Activated naive CD4-positive, alpha-beta T cell treated with anti-CD3 and anti-CD28 coated beads, Interleukin-2, amount 10 ng/mL, durations not matched to agents 7 days and 5 days (primary cell): ENCODE measurements around the gene DENND1A.

Experiments used
- CTCF ChIA-PET: fragments of 350-600 bp; sonication (Branson Sonifier 250); formaldehyde crosslinking; loops from one replicate; lab custom pipeline; 2021; ENCODE audit warnings: antibody characterized with exemption; lab: Charles Lee
- DNase-seq: peaks from one replicate; pipeline ENCODE4 v3.0.0-alpha.2; 2020
- H3K27ac Mint-ChIP-seq: one replicate; pipeline ENCODE4 v1.8.0; 2021; ENCODE audit warnings: mild to moderate bottlenecking, moderate library complexity, mixed read lengths
- H3K27me3 Mint-ChIP-seq: one replicate; pipeline ENCODE4 v1.8.0; 2021; ENCODE audit warnings: mild to moderate bottlenecking, mixed read lengths
- H3K36me3 Mint-ChIP-seq: one replicate; pipeline ENCODE4 v1.8.0; 2021; ENCODE audit warnings: mixed read lengths
- H3K4me1 Mint-ChIP-seq: one replicate; pipeline ENCODE4 v1.8.0; 2021; ENCODE audit warnings: mixed read lengths
- H3K4me3 Mint-ChIP-seq: one replicate; pipeline ENCODE4 v1.8.0; 2021; ENCODE audit warnings: mild to moderate bottlenecking, moderate library complexity, mixed read lengths
- H3K9me3 Mint-ChIP-seq: one replicate; pipeline ENCODE4 v1.8.0; 2021; ENCODE audit warnings: mixed read lengths

DENND1A gene

DNA sequence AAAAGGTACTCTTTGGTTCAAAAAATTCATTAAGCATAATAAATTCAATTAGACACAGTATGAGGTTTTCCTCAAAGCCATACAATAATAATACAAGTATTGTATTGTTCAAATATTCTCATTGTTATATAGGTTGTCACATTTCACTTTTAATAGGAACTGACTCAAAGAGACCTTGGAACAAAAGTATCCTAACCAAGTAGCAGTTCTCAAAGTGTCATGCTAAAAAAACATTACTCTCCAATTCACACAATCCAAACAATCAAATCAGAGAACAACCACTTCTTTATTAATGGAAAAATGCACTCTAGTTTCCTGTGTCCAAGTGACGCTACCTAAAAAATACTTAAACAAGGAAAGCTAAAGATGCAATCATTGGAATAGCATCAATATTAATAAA, 115.4 kb downstream of the DENND1A start:
- CTCF ChIA-PET, result interaction anchor here (0.6 kb wide), 1 partner anchor 580 kb away, joined by 4 read pairs; no protein-coding TSS in a partner anchor
- no peak overlapping the region for H3K4me3 Mint-ChIP-seq
- no peak for DNase-seq
- no peak overlapping the region for H3K27ac Mint-ChIP-seq
- H3K27me3 Mint-ChIP-seq, result no peaks in the 10 kb centered on the region
- H3K9me3 Mint-ChIP-seq, result no peaks in the 10 kb centered on the region
- H3K4me1 Mint-ChIP-seq, result no peaks in the 10 kb centered on the region
- H3K36me3 Mint-ChIP-seq, result no peaks in the 10 kb centered on the region

DNA sequence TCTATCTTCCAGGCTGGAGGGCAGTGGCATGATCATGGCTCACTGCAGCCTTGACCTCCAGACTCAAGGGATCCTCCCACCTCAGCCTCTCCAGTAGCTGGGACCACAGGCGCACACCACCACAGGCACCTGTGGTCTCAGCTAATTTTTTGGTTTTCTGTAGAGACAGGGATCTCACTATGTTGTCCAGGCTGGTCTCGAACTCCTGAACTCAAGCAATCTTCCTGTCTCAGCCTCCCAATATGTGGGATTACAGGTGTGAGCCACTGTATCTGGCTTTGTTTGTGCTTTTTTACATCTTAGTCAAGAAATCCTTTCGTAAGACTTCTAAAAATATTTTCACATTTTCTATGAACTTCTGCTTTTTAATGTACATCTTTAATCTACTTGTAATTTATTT, 116.9 kb downstream of the DENND1A start:
- CTCF ChIA-PET, result no interaction called here
- DNase-seq, result no peak
- Mint-ChIP-seq H3K27ac (no peak overlapping the region), H3K27me3 (no peaks in the 10 kb centered on the region), H3K9me3 (no peaks in the 10 kb centered on the region), H3K4me1 (no peaks in the 10 kb centered on the region), H3K36me3 (no peaks in the 10 kb centered on the region), H3K4me3 (no peak overlapping the region)

DNA sequence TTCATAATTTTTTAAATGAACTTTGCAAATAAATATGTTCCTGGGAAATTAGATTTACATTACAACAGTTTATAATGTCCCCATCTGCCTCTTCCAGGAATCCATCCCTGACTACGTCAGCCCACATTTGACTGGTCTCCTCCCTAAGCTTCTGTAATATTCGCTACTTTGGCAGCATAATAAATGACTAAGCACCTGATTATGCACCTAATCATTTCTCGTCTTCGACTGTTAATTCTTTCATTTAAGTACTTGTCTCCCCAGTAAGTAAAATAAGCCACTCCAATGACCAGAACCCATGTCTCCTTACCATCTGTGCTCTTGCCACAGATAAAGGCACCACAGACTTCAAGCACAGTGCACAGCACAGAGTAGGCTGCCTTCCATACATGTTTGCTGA, 122.7 kb downstream of the DENND1A start:
- Mint-ChIP-seq H3K4me1 (no peaks in the 10 kb centered on the region), H3K9me3 (no peaks in the 10 kb centered on the region), H3K36me3 (no peaks in the 10 kb centered on the region), H3K27me3 (no peaks in the 10 kb centered on the region), H3K4me3 (no peak overlapping the region), H3K27ac (no peak overlapping the region)
- CTCF ChIA-PET, result no interaction called here
- no peak for DNase-seq

DNA sequence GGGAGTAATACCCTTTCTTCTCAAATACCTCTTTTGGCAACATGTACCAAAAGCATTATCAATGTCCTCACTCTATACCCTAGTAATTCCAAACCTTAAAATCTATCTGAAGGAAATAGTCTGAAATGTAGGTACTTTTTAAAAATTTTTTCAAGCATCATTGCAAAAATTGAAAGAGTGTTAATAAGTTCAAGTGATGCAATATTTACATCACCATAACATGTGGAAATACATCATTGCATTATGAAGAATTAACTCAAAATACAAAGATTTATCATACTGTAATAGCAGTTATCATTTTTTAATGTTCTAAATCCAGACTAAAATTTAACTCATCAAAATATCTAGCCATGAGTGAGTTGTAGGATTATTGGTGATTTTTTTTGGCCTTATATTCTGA, 123.1 kb downstream of the DENND1A start:
- CTCF ChIA-PET, result no interaction called here
- no peak overlapping the region for H3K4me3 Mint-ChIP-seq
- no peaks in the 10 kb centered on the region for H3K9me3 Mint-ChIP-seq
- H3K27ac Mint-ChIP-seq, result no peak overlapping the region
- no peaks in the 10 kb centered on the region for H3K27me3 Mint-ChIP-seq
- H3K4me1 Mint-ChIP-seq, result no peaks in the 10 kb centered on the region
- no peak for DNase-seq
- H3K36me3 Mint-ChIP-seq, result no peaks in the 10 kb centered on the region

DNA sequence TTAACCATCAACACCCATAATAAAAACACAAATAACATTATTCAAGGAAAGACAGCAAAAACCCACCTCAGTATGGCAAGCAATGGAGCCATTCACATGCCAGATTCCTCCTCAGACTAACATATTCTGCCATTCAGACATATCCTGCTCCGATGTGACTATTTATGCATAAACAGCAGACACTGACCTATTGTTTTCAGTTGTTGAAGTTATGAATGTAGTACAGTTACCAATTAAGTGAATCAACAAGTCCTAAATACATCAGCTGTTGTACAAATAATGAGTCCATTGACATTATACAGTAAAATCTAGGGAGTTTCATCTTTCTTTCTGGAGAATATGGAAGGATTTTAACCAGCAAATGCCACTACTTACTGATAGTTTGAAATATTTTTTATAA, 131.7 kb downstream of the DENND1A start:
- H3K4me1 Mint-ChIP-seq, result peaks cover 14% of the 10 kb centered on the region
- H3K9me3 Mint-ChIP-seq, result no peaks in the 10 kb centered on the region
- no peaks in the 10 kb centered on the region for H3K27me3 Mint-ChIP-seq
- no peaks in the 10 kb centered on the region for H3K36me3 Mint-ChIP-seq
- H3K4me3 Mint-ChIP-seq, result no peak overlapping the region
- DNase-seq, result no peak
- no peak overlapping the region for H3K27ac Mint-ChIP-seq
- CTCF ChIA-PET, result no interaction called here

DNA sequence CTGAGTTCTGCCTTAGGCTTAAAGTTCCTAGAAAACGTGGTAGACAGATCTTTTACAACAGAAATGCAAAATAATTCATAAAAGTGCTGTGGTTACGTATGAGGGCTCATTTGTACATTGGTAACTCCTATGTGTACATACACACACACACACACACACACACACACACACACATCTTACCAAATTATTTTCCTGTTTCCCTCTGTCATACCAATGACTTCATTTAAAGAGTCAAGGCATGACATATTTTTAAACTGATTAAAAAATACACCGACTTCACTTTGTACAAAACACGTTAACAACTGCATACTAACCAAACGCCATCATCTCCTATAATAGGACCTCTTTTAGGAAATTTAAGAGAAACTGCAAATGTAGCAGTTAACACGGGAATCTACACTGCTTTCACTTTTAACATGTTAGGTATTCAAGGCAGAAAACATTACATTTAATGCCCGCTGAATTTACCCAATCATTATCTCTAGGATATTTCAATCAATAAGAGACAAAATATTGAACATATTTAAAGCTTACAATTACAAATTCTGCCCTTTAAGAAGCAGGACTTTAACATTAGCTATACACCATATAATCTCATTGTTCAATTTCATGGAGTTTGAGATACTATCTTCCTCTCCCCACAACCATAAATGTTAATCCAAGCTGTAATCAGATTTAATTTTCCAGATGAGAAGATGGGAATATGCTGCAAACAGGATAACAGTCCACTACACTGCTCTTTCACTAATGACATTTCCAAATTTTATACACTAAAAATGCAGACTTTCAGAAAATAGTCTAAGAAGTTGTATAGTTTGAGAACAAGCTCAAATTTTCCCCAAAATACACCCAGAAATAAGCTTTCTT, 133.1 kb downstream of the DENND1A start:
- no peaks in the 10 kb centered on the region for H3K9me3 Mint-ChIP-seq
- H3K36me3 Mint-ChIP-seq, result no peaks in the 10 kb centered on the region
- CTCF ChIA-PET, result no interaction called here
- H3K4me3 Mint-ChIP-seq, result peak overlapping the region; percentile 3
- H3K27me3 Mint-ChIP-seq, result no peaks in the 10 kb centered on the region
- no peak for DNase-seq
- H3K4me1 Mint-ChIP-seq, result peaks cover 14% of the 10 kb centered on the region
- no peak overlapping the region for H3K27ac Mint-ChIP-seq

DNA sequence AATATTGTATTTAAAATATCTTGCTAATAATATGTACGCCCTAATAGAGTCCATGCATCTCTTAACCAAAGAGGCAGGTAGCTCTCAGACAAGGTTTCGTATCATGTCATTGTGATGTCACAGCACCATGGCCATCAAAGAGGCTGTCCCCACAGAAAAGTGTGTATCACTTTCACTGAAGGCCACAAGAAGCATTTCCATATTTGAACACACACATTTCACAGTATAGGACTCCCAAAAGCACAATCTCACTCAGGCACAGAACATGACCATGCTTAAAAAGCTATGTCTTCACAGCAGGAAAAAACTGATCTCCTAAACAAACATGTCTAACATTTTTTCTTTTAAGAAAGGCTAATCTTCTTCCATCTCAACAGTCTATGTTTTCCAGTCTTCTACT, 133.8 kb downstream of the DENND1A start:
- Mint-ChIP-seq H3K36me3 (no peaks in the 10 kb centered on the region), H3K4me1 (peaks cover 14% of the 10 kb centered on the region), H3K27me3 (no peaks in the 10 kb centered on the region), H3K9me3 (no peaks in the 10 kb centered on the region), H3K4me3 (no peak overlapping the region), H3K27ac (no peak overlapping the region)
- CTCF ChIA-PET, result interaction anchor here (0.8 kb wide), 1 partner anchor 59 kb away, joined by 3 read pairs; no protein-coding TSS in a partner anchor
- no peak for DNase-seq

DNA sequence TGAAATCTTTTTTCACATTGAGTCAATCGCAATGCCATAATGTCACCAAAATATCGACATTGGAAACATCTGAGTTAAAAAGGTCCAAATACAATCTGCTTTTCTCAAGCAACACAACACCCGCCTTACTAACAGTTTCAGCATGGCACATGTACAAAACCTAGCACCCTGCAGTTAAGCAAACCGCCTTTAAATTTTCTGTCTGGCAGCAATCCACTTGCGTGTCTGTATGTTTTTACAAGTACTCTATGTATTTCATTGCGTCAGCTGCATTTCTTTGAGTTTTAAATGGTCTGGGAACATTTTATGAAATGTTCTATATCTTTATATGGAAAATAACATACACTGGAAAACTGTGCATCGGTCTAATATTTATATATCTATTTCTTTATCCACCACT, 134.6 kb downstream of the DENND1A start:
- H3K36me3 Mint-ChIP-seq, result no peaks in the 10 kb centered on the region
- DNase-seq, result no peak
- H3K4me1 Mint-ChIP-seq, result peaks cover 14% of the 10 kb centered on the region
- H3K27ac Mint-ChIP-seq, result no peak overlapping the region
- H3K4me3 Mint-ChIP-seq, result no peak overlapping the region
- no peaks in the 10 kb centered on the region for H3K27me3 Mint-ChIP-seq
- H3K9me3 Mint-ChIP-seq, result no peaks in the 10 kb centered on the region
- CTCF ChIA-PET, result interaction anchor here (0.8 kb wide), 1 partner anchor 59 kb away, joined by 3 read pairs; no protein-coding TSS in a partner anchor

DNA sequence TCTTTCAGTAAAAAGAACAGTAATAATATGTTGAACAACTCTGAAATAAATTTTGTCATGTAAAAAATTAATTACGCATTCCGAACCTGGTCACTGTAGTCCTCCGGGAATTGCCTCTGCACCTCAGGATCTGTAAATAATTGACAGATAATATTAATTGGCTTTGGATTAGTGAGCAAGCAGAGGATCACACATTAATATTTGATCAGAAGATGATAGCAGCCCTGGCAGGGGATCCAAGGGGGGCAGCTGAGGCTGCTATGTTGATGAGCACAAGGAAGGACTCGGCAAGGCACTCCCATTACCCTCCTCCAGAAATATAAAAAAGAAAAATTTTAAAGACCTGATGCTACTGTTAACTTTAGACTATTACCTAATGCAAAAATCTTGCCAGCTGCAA, 137.4 kb downstream of the DENND1A start:
- H3K4me1 Mint-ChIP-seq, result peaks cover 14% of the 10 kb centered on the region
- CTCF ChIA-PET, result no interaction called here
- no peak overlapping the region for H3K4me3 Mint-ChIP-seq
- H3K27me3 Mint-ChIP-seq, result no peaks in the 10 kb centered on the region
- no peaks in the 10 kb centered on the region for H3K9me3 Mint-ChIP-seq
- H3K36me3 Mint-ChIP-seq, result no peaks in the 10 kb centered on the region
- no peak overlapping the region for H3K27ac Mint-ChIP-seq
- DNase-seq, result no peak

DNA sequence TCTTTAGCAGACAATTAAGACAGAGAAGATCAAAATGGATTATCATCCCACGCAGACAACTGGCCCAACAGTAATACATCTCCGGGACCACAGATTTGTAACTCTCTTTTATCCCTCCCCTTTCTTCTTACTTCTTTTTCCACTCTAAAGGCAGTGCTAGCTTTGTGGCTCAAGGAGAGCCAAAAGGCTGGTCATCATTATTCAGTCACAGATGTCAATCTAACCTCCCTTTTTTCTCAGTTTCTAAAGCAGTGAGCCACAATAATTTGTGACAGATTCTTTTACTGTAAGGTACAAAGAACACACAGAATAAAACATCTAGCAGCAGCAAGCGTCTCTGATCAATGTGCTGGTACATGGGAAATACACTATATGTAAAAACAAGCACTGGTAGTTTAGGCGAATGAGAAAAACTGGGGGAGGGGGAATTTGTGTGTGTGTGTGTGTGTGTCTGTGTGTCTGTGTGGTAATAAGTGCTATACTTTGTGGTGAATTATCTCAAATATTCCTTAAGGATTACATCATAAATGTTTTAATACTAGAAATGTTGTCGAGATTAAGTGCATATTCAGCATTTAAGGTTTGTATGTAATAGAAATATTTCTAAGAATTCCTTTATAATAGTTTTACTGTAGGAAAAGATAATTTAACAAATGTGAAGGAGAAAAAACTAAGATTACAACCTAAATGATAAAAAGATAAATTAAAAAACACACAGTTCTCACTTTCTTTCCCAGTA, 140.2 kb downstream of the DENND1A start:
- Mint-ChIP-seq H3K4me1 (no peaks in the 10 kb centered on the region), H3K9me3 (no peaks in the 10 kb centered on the region), H3K4me3 (no peak overlapping the region), H3K27me3 (no peaks in the 10 kb centered on the region), H3K27ac (no peak overlapping the region), H3K36me3 (no peaks in the 10 kb centered on the region)
- DNase-seq, result no peak
- CTCF ChIA-PET, result no interaction called here

DNA sequence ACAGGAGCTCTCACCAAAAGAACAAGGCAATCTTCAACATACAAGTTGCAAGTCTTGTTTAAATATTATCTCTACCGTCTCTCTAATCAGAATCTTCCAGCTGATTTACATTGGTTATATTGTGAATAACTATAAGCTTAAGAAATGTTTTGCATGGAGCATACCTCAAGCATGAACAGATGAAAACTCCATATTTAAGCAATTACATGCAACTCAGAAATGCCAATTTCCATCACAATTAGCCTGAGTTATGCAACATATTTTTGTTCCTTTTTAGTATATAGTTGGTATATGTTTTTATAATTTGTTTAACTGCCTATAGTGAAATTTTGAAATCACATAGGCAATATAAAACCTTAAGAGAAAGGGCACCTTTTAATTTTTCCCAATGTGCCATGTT, 142.5 kb downstream of the DENND1A start:
- Mint-ChIP-seq H3K27ac (no peak overlapping the region), H3K36me3 (no peaks in the 10 kb centered on the region), H3K9me3 (no peaks in the 10 kb centered on the region), H3K4me1 (no peaks in the 10 kb centered on the region), H3K27me3 (no peaks in the 10 kb centered on the region), H3K4me3 (no peak overlapping the region)
- no peak for DNase-seq
- CTCF ChIA-PET, result no interaction called here

DNA sequence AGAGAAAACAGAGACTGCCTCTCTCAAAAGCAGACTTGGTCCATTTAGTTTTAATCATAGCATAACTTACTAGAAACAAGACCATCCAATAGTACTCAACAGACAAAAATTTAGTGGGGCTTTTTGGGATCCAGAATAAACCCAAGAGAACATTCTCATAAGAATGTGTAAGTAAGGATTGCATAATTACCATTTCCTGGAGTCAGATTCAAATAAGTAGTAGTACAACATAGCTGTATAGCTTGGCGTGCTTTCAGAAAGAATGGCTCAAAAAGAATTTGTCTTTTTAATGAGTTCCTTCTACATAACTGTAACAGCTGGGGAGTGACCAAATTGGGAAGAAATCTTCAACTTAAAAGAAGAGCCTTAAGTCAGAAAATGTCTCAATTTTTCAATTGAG, 145.4 kb downstream of the DENND1A start:
- H3K4me3 Mint-ChIP-seq, result no peak overlapping the region
- H3K36me3 Mint-ChIP-seq, result no peaks in the 10 kb centered on the region
- DNase-seq, result no peak
- H3K4me1 Mint-ChIP-seq, result no peaks in the 10 kb centered on the region
- CTCF ChIA-PET, result no interaction called here
- no peaks in the 10 kb centered on the region for H3K27me3 Mint-ChIP-seq
- no peaks in the 10 kb centered on the region for H3K9me3 Mint-ChIP-seq
- no peak overlapping the region for H3K27ac Mint-ChIP-seq

DNA sequence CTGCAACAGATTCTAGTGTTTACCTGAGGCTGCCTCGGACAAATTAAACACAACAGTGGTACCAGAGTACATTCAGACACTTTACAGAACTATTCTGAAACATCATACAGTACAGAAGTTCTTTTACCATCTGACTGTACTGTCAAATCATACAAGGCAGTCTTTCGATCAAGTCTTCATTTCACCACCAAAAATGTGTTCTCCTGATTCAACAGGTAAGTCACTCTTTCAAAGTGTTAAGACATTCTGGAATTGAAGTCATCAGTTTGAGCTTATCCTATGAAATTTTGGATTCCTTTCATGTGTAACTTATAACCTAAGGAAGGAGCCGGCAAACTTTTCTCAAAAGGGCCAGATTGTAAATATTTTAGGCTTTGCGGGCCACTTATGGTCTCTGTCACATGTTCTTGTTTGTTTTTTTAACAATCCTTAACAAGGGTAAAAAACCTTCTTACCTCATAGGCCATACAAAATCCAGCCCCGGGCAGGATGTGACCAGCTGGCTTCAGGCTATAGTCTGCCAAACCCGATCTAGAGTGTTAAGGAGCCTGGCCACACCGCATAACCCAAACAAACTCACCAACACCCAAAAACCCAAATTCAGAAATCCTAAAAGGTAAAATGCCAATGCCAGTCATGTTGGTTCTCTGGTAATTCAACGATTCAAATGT, 151.6 kb downstream of the DENND1A start:
- Mint-ChIP-seq H3K27ac (no peak overlapping the region), H3K4me3 (no peak overlapping the region), H3K9me3 (no peaks in the 10 kb centered on the region), H3K36me3 (no peaks in the 10 kb centered on the region), H3K27me3 (no peaks in the 10 kb centered on the region), H3K4me1 (no peaks in the 10 kb centered on the region)
- CTCF ChIA-PET, result no interaction called here
- no peak for DNase-seq

DNA sequence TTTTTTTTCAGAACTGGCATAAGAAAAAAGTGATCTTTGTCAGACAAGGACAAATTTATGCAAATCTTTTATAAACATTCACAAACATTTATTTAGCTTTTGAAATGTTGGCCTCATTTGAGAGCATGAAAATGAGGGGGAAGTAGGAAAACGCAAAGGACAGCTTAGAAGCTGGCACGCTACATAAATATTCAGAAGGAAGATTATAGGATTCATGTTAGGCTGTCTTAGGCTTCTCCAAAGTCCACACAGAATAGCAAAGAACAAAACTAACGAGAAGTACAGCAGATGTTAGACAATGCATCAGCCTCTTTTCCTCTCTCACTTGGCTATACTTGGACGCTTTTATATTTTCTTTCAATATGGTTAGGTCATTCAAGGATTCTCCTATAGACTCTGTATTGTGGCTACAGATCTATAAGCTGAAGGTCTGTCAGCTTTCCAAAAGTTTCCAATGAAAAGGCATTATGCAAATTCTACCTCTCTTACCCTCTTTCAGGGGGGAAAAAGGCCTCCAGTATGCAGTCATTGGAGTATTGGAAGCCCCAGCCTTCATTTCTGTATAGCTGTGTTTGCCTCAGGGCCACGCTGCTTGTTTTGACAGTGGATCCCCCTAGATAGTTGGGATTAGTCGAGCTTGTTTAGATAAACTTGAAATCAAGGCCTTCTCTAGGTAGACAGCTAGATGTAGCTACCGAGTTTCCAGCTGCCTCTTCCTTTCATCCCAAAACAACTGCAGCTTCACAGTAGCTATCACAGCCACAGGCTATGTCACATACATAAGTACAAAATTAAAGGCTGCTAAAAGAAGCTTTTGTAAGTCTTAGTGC, 153.0 kb downstream of the DENND1A start:
- Mint-ChIP-seq H3K27me3 (no peaks in the 10 kb centered on the region), H3K36me3 (no peaks in the 10 kb centered on the region), H3K9me3 (no peaks in the 10 kb centered on the region), H3K4me1 (no peaks in the 10 kb centered on the region), H3K4me3 (no peak overlapping the region), H3K27ac (no peak overlapping the region)
- CTCF ChIA-PET, result no interaction called here
- no peak for DNase-seq
